HL-60 (cell line): Measurements from ENCODE around the gene SLC18B1.
A peak's percentile ranks its signal among the peaks of the same experiment; 100 is the strongest.

Source experiments
- DNase-seq, 2 experiments: peaks; one replicate each; pipeline ENCODE4 v3.0.0-alpha.2; 2010 to 2020; ENCODE audit warnings: low read depth in 1 of 2, low spot score in 1 of 2
- H3K27ac ChIP-seq: fragments of 250-450 bp; sonication (Bioruptor Pico); replicated peaks from 2 replicates; pipeline ENCODE4 v1.5.1; 2020; ENCODE audit warnings: mild to moderate bottlenecking, moderate library complexity
- H3K27me3 ChIP-seq: fragments of 250-450 bp; sonication (Bioruptor Pico); 2 replicates; pipeline ENCODE4 v1.5.1; 2021; ENCODE audit warnings: mild to moderate bottlenecking, moderate library complexity; ENCODE audit not compliant: insufficient read depth, poor library complexity, severe bottlenecking
- H3K4me3 ChIP-seq: replicated peaks from 2 replicates; pipeline ENCODE4 v1.5.1; 2011; ENCODE audit warnings: mild to moderate bottlenecking, control low read depth, low read length; ENCODE audit not compliant: insufficient read depth
- GABPA ChIP-seq: IDR thresholded peaks from 2 replicates; pipeline ENCODE4 v1.6.1; 2012; ENCODE audit warnings: low read depth
- POLR2AphosphoS5 ChIP-seq: IDR thresholded peaks from 2 replicates; pipeline ENCODE4 v1.6.1; 2012; ENCODE audit warnings: low read depth
- SPI1 ChIP-seq: IDR thresholded peaks from 2 replicates; pipeline ENCODE4 v1.6.1; 2012; ENCODE audit warnings: low read depth, mild to moderate bottlenecking, borderline replicate concordance
- TF ChIP-seq, protein P1 (sequence below): IDR thresholded peaks from 2 replicates; pipeline ENCODE4 v1.6.1; 2012; ENCODE audit warnings: low read depth; ENCODE audit not compliant: insufficient replicate concordance
- TF ChIP-seq, protein P2 (sequence below): IDR thresholded peaks from one replicate; pipeline ENCODE4 v1.5.1; 2011; ENCODE audit warnings: low read length, control low read depth, inconsistent platforms; ENCODE audit not compliant: insufficient read depth

Gene SLC18B1

DNA sequence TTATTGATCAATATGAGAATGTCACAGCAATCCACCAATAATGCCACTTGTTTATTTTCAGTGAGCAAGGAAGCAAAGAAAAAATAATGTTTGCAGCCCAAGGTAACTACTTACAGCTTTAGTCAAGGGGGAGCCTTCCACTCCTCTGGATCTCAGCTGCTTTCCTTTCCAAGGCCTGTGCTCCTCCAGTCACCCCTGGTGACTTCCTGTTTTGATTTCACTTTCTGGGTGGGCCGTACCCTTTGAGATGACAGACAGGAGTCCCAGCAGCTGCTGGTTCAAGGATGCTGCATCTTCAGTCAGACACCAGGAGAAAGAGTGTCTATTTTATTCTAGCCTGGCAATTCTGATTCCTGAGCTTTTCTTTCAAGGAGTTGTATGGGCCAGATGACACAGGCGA, 35.2 kb downstream of the SLC18B1 start:
- no peak for DNase-seq
- Histone ChIP-seq H3K4me3 (no peak overlapping the region), H3K27me3 (peaks cover 3% of the 10 kb centered on the region), H3K27ac (no peak overlapping the region)
- no peak for TF ChIP-seq POLR2AphosphoS5
- peak; percentile 51; the same call in 1 of the 2 replicates for TF ChIP-seq SPI1

DNA sequence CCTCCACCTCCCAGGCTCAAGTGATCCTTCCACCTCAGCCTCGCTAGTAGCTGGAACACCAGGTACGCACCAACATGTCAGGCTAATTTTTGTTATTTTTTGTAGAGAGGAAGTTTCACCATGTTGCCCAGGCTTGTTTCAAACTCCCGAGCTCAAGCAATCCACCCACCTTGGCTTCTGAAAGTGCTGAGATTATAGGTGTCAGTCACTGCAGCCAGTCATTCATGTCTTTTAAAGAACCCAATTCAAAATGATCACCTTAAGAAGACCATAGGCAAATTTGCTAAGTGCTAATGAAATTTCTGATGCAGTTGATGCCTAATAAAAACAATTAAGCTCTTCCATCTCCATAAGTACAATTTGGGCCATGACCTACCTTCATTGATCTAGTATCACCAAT, 38.2 kb downstream of the SLC18B1 start:
- Histone ChIP-seq H3K27me3 (no peaks in the 10 kb centered on the region), H3K27ac (no peak overlapping the region), H3K4me3 (no peak overlapping the region)
- DNase-seq = no peak
- TF ChIP-seq, protein P1, sequence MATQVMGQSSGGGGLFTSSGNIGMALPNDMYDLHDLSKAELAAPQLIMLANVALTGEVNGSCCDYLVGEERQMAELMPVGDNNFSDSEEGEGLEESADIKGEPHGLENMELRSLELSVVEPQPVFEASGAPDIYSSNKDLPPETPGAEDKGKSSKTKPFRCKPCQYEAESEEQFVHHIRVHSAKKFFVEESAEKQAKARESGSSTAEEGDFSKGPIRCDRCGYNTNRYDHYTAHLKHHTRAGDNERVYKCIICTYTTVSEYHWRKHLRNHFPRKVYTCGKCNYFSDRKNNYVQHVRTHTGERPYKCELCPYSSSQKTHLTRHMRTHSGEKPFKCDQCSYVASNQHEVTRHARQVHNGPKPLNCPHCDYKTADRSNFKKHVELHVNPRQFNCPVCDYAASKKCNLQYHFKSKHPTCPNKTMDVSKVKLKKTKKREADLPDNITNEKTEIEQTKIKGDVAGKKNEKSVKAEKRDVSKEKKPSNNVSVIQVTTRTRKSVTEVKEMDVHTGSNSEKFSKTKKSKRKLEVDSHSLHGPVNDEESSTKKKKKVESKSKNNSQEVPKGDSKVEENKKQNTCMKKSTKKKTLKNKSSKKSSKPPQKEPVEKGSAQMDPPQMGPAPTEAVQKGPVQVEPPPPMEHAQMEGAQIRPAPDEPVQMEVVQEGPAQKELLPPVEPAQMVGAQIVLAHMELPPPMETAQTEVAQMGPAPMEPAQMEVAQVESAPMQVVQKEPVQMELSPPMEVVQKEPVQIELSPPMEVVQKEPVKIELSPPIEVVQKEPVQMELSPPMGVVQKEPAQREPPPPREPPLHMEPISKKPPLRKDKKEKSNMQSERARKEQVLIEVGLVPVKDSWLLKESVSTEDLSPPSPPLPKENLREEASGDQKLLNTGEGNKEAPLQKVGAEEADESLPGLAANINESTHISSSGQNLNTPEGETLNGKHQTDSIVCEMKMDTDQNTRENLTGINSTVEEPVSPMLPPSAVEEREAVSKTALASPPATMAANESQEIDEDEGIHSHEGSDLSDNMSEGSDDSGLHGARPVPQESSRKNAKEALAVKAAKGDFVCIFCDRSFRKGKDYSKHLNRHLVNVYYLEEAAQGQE = no peak
- no peak for TF ChIP-seq SPI1
- TF ChIP-seq, protein P2, sequence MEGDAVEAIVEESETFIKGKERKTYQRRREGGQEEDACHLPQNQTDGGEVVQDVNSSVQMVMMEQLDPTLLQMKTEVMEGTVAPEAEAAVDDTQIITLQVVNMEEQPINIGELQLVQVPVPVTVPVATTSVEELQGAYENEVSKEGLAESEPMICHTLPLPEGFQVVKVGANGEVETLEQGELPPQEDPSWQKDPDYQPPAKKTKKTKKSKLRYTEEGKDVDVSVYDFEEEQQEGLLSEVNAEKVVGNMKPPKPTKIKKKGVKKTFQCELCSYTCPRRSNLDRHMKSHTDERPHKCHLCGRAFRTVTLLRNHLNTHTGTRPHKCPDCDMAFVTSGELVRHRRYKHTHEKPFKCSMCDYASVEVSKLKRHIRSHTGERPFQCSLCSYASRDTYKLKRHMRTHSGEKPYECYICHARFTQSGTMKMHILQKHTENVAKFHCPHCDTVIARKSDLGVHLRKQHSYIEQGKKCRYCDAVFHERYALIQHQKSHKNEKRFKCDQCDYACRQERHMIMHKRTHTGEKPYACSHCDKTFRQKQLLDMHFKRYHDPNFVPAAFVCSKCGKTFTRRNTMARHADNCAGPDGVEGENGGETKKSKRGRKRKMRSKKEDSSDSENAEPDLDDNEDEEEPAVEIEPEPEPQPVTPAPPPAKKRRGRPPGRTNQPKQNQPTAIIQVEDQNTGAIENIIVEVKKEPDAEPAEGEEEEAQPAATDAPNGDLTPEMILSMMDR = no peak
- no peak for TF ChIP-seq GABPA
- TF ChIP-seq POLR2AphosphoS5 = no peak

DNA sequence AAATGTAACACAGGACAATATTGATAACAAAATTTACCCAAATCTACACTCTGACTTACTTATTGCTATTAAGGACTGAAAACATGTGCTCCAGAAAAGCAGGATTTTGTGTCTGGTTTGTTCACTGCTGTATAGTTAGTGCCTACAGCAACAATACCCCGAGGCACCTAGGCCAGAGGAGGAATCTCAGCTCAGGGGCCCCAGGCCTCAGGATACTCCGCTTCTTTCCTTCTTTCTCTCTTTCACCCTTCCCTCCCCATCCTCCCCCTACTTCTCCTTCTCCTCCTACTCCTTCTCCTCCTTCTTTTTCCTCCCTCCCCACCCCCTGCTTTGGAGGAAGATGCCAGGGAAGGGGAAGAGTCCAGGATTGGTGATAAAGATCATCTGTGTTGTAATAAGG, 39.7 kb downstream of the SLC18B1 start:
- TF ChIP-seq, protein P1 = no peak
- TF ChIP-seq POLR2AphosphoS5 = no peak
- no peak for TF ChIP-seq SPI1
- TF ChIP-seq, protein P2 = no peak
- no peak for TF ChIP-seq GABPA
- H3K27me3 ChIP-seq = no peaks in the 10 kb centered on the region
- no peak overlapping the region for H3K4me3 ChIP-seq
- no peak overlapping the region for H3K27ac ChIP-seq
- DNase-seq = no peak

DNA sequence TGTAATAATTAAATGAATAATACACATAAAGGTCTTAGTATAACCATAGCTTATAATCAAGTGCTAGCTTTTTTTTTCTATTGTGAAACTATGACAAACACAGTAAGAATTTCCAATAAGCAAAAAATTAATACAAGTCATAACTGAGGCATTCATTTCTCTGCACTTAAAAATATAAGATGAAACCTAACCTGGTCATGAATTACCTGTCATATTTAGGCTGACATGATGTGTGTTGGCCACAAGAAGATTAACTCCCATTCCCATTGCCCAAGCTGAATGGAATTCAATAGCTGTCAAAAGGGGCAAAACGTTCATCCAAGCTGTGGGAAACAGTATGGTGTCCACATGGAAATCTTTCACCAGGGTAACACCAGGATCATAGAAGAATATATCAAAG, 46.2 kb downstream of the SLC18B1 start:
- TF ChIP-seq, protein P1 = no peak
- TF ChIP-seq GABPA (no peak), POLR2AphosphoS5 (no peak), SPI1 (no peak)
- TF ChIP-seq, protein P2 = no peak
- Histone ChIP-seq H3K27ac (no peak overlapping the region), H3K4me3 (no peak overlapping the region), H3K27me3 (peaks cover 5% of the 10 kb centered on the region)
- DNase-seq = no peak
